ENCODE measurements around the gene AKAP13.
"Not testable (repeated sequence)": the region's sequence is repeated elsewhere in the genome, so short reads cannot be mapped to it uniquely, and the experiment has no call there.

The AKAP13 gene

DNA sequence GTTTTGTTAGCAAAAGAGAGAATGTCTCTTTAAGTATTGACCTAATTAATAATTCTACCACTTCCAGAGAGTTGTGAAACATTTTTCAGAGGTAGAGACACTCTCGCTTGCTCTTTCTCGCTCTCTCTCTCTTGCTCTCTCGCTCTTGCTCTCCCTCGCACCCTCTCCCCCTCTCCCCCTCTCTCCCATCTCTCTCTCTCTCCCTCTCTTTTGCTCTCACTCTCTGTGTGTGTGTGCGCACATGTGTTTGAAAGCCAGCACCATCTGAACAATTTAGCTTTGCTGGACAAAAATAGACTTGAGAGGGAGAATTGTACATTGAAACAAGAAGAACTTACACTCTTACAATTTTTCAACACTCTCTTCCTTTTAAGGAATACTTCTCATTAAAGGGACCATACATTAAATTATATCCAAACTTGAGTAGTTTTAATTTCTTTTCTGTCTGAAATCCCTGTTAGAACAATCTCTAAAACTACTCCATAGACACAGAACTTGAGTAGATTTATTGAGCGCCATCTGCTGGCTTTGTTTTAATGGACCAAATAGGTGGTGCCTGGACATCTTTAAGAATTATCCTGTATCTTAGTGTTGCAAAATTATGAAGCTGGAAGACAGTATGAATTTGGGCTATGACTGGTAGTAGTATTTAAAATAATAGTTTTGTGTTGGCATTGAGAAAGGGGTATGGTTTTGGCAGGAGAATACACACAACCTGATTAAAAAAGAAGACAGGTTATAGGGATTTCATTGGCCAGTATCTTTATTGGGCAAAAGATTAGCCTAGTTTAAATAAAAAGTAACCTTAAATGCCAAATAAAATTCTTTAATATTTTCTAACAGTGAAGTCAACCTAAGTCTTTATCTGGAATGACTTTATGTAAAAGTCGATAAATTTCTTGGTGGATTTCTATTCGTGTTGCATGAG is 124.6 kb downstream of the AKAP13 start:
- DNase-seq = peak; percentile 61

DNA sequence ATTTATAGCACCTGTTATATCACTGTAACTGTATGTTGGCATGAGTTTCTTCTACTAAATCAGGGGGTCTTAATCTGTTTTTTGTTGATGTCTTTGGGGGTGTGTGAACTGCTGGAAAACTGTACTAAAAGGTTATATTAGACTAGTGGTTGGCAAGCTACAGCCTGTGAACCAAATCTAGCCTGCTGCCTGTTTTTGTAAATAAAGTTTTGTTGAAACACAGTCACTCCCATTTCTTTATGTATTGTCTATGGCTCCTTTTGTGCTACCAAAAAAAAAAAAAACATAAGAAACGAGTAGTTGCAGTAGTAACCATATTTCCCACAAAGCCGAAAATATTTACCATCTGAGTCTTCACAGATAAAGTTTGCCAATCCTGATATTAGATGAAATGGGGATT is 126.7 kb downstream of the AKAP13 start:
- DNase-seq = no peak

DNA sequence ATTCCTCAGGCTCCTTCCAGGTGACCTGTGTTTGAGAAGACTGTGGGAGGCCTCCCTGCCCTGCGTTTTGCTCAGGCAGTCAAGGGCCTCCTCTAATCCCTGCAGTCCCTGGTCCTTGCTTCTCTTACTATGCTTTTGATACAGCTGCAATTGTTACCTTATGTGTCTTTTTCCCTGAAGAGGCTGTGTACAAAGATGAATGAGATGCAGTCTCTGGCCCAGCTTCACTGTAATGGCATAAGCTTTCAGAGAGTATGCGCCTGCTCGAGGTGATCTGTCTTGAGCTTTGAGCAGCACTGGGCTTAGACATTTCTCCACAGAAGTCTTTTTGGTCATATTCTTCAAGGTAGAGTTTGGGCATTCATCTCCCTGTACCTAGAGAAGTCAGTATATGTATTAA is 129.6 kb downstream of the AKAP13 start:
- no peak for DNase-seq

DNA sequence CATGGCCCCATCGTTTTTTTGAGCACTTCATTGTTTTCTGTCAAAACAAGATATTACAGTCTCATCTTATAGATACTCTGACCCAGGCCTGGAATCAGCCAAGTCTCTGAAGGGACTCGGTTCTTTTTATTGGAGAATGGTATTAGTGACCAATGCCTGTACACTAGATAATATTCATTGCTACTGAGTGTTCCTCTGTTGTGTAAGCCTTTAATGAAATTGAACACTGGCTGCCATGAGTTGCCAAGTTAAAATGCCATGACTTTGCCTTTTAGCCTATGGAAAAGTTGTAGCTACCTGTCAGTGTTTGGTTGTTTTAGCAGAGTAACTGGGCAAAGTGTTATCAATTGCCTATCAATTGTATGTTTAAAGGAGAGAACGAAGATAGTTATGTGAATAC is 134.0 kb downstream of the AKAP13 start:
- no peak for DNase-seq

DNA sequence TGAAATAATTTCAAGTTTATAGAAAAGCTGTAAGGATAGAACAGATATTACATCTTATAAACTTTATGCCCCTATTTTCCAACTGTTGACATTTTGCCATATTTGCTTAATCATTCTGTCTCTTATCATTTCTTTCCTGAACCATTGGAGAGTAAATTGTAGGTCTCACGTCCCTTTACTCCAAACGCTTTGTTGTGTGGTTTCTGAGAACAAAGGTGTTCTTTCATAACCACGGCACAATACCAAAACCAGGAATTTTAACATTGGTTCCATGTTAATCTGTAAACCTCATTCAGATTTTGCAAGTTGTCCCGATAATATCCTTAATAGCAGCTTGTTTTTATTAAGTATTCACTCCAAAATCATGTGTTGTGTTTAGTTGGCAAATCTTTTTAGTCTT is 134.8 kb downstream of the AKAP13 start:
- DNase-seq = no peak

- DNase-seq = no peak
These were observed 136.7 kb downstream of the AKAP13 start for GRCh38 chr15:85517086-85517485.

DNA sequence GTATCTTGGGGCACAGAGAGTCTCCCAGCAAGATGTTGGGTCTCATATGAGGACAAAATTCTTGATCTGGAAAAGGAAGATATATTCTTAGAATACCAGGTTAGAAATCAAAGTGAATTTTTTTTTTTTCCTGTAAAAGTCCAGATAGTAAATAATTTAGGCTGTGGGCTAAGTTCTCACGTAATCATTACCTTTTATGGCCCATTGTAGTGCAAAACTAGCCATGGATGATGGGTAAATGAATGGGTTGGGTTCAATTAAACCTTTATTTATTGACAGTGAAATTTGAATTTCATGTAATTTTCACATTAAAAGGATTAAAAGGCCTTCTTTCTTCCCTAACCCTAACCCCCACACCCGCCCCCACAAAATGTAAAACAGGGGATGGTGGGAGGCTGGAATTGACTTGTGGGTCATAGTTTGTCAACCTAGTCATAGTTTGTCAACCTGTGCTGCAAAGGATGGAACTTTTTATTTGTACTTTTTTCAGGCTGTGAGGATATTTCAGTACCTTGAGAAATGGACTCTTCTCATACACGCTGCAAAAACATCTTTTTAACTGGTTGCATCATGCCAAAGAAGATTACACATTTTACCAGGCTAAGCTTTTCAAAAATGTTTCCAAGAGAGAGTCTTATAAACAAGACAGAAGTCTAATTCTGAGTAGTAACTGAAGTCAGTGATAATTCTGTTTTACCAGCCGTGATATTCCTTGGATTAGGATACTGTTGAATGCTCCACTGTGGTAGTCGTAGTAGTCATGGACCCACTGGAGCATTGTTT is 138.8 kb downstream of the AKAP13 start:
- no peak for DNase-seq

GRCh38 chr15:85520650-85521049 is 140.2 kb downstream of the AKAP13 start:
- DNase-seq = no peak

GRCh38 chr15:85523530-85523929 is 143.1 kb downstream of the AKAP13 start:
- DNase-seq = no peak

DNA sequence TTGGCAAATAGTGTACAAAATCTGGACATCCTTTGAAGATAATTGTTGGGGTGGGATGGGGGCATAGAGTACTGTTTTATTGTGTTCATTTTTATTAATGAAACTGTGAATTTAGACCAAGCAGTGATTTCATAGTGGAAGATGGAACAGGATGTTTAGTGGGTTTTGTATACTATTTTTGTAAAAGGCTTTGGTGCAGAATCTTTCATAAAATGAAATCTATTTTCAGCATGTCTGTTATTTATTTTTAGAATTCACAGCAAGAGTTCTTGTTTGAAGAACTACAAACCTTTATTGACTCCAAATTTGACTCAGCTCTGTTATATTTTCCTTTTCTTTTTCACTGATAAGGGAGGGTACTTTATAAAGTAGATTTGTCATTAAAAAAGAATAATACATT is 145.4 kb downstream of the AKAP13 start:
- DNase-seq = no peak

- no peak for DNase-seq
These were observed 147.5 kb downstream of the AKAP13 start for GRCh38 chr15:85527895-85528294.

DNA sequence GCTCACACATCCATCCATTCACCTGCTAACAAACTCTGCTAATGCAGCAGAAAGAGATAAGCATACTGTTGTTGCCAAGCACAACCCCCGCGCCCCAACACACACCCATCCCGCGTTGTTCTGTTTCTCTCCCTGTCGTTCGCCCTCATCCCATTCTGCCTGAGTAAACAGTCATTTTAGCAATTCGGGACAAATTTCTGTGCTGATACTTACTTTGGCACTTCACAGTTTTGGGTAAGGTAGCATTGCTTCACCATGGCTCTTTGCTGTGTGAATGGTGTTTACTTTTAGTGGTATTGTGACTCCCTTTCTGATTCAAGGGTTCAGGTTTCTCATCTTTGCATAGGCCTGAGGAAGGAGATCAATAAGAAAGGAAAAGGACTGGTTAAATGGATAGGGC is 149.7 kb downstream of the AKAP13 start:
- no peak for DNase-seq

DNA sequence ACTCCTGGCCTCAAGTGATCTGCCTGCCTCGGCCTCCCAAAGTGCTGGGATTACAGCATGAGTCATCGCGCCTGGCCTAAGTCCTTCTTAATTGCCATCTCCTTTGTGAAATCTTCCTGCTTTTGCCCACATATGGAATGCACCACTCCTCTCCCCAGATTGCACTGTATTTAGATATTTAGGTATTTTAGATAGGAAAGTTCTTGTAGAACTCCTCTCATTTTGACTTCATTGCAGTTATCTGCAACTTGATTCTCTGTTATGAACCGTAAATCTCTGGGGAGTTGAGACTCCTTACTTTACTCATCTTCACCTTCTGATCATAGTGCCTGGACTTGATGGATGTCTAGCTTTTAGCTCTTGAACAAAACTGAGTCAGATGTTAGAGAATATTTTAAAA is 150.7 kb downstream of the AKAP13 start:
- DNase-seq = no peak

DNA sequence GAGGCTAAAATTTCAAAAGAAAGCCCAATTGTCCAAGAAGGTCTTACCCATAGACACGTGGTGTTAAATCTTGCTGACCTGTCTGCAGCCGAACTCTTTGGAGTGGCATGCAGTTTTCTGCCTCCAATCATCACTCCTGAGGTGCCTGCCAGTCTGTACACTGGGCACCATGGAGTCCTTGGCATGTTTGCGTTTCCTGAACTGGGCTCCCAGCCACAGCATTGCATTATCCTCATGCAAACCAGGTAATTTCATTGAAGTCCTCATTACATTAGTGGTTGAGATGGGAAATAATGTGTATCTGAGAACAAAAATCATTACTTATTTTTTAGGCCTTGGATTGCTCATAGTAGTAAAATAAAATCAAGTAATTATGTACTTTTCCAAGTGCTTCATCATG is 152.3 kb downstream of the AKAP13 start:
- DNase-seq = no peak

GRCh38 chr15:85534031-85534430 is 153.6 kb downstream of the AKAP13 start:
- no peak for DNase-seq

- not testable (repeated sequence) for DNase-seq
These were observed 155.3 kb downstream of the AKAP13 start for GRCh38 chr15:85535533-85536330.

GRCh38 chr15:85536341-85536740 is 155.9 kb downstream of the AKAP13 start:
- no peak for DNase-seq

DNA sequence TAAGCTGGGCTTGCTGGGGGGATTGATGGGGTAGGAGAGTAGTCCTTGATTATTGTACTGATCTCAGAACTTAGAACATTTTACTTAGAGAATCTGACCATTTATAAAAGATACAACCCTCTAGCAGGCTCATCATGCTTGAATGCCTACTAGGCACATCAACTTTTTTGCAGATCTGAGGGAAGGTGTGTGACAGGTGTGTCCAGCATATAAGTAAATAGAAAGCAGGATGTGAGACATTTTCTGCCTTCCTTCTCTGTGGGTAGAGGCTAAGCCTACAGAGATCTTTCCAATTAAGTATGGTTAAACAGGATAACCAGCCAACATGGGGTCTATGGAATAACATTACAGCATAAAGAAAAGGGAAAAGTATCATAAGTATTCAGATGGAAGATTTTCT is 159.1 kb downstream of the AKAP13 start:
- DNase-seq = no peak

DNA sequence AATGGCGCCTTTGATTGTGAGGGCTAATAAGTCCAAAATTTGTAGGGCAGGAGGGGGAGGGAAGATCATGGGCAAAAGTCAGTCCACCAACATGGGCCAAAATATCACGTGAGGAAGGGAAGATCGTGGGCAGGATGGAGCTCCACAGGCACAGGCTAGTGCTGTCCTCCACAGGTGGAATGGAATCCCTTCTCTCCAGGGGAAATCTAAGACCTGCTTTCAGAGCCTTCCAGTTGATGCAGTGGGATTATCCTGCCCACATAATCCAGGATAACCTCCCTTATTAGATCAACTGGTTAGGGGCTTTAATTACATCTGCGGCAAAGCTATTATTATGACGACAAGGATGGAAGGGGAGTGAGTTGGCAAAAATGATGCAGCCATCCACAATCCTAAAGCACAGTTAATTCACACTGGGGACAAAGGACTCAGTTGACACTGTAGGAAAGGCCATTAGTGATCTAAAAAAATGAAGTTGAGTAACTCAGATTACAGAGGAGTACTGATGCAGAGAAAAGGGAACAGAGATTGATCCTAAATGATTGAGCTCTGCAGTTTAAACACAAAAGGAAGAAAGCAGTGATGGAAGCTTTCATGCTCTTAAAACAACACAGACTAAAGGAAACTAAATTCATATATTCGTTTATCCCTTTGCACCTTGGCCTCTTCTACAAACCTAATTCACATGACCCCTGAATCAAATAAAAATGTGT is 159.8 kb downstream of the AKAP13 start:
- DNase-seq = no peak

- no peak for DNase-seq
These were observed 161.3 kb downstream of the AKAP13 start for GRCh38 chr15:85541744-85542143.

- DNase-seq = no peak
These were observed 162.1 kb downstream of the AKAP13 start for GRCh38 chr15:85542488-85542887.

DNA sequence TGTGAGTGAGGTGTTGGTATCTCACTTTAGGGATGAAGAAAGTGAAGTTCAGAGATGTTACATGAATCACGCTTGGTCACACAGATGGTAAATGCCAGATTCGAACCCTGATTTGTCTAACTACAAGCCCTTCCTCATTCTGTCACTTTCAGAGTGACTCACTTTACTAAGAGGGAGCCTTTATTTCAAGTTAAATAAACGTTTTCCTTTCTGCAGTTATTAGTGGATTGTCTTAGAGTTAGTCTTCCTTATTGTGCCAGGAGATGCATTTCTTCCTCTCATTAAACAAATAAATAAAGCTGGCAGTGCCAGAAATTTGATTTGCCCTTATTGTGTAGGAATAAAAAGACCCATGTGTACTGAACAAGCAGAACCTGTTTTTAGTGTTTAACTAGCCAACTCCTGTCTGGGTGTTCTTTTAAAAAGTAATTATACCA is 162.5 kb downstream of the AKAP13 start:
- DNase-seq = no peak

Data from midbrain (tissue), 1 donor.